ENCODE results near the gene ALK. TPM values are rescaled to one million over a fixed set of nuclear protein-coding genes. Genes with fewer than 3 reads are reported as not detected.

ALK gene
- total and polyA plus RNA-seq, 2 experiments from 2014 or later: 0.35 TPM; not detected in 1

DNA sequence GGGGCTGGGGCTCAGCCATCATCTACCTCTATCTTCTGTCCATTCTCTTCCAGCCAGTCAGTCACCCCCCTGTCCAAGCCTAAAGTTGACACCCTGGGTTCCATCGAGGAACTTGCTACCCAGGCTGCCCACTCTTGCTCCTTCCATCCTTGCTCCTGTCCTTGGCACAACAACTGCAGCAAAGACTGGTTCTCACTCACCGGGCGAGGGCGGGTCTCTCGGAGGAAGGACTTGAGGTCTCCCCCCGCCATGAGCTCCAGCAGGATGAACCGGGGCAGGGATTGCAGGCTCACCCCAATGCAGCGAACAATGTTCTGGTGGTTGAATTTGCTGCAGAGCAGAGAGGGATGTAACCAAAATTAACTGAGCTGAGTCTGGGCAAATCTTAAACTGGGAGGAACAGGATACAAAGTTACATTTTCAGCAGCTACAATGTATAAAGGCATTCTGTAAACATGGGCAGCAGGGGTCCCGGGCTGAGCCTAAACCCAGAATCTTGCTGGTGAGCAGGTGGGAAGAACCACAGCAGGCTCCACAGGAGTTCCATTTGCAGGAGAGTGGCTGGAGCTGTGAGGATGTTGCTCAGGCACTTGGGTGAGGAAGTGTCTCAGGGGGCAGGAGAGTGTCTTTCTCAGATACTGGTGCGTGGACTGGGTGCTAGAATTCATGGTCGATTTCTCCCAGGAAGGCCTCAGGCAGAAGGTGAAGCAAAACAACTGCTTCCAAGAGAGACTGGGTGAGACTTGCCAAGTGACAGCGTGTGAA is 700.7 kb downstream of the ALK start:
- ATAC-seq: no peak
- no peak for TF ChIP-seq CREB1 (CRISPR knock-in tag; IDR thresholded peaks at IDR 0.05; ENCODE audit: low read depth)
- no peak for TF ChIP-seq EZH2 (IDR thresholded peaks at IDR 0.05; ENCODE audit: low read depth, unreplicated experiment)
- TF ChIP-seq, protein P1, sequence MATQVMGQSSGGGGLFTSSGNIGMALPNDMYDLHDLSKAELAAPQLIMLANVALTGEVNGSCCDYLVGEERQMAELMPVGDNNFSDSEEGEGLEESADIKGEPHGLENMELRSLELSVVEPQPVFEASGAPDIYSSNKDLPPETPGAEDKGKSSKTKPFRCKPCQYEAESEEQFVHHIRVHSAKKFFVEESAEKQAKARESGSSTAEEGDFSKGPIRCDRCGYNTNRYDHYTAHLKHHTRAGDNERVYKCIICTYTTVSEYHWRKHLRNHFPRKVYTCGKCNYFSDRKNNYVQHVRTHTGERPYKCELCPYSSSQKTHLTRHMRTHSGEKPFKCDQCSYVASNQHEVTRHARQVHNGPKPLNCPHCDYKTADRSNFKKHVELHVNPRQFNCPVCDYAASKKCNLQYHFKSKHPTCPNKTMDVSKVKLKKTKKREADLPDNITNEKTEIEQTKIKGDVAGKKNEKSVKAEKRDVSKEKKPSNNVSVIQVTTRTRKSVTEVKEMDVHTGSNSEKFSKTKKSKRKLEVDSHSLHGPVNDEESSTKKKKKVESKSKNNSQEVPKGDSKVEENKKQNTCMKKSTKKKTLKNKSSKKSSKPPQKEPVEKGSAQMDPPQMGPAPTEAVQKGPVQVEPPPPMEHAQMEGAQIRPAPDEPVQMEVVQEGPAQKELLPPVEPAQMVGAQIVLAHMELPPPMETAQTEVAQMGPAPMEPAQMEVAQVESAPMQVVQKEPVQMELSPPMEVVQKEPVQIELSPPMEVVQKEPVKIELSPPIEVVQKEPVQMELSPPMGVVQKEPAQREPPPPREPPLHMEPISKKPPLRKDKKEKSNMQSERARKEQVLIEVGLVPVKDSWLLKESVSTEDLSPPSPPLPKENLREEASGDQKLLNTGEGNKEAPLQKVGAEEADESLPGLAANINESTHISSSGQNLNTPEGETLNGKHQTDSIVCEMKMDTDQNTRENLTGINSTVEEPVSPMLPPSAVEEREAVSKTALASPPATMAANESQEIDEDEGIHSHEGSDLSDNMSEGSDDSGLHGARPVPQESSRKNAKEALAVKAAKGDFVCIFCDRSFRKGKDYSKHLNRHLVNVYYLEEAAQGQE (IDR thresholded peaks at IDR 0.05; ENCODE audit: unreplicated experiment): no peak
- TF ChIP-seq, protein P2, sequence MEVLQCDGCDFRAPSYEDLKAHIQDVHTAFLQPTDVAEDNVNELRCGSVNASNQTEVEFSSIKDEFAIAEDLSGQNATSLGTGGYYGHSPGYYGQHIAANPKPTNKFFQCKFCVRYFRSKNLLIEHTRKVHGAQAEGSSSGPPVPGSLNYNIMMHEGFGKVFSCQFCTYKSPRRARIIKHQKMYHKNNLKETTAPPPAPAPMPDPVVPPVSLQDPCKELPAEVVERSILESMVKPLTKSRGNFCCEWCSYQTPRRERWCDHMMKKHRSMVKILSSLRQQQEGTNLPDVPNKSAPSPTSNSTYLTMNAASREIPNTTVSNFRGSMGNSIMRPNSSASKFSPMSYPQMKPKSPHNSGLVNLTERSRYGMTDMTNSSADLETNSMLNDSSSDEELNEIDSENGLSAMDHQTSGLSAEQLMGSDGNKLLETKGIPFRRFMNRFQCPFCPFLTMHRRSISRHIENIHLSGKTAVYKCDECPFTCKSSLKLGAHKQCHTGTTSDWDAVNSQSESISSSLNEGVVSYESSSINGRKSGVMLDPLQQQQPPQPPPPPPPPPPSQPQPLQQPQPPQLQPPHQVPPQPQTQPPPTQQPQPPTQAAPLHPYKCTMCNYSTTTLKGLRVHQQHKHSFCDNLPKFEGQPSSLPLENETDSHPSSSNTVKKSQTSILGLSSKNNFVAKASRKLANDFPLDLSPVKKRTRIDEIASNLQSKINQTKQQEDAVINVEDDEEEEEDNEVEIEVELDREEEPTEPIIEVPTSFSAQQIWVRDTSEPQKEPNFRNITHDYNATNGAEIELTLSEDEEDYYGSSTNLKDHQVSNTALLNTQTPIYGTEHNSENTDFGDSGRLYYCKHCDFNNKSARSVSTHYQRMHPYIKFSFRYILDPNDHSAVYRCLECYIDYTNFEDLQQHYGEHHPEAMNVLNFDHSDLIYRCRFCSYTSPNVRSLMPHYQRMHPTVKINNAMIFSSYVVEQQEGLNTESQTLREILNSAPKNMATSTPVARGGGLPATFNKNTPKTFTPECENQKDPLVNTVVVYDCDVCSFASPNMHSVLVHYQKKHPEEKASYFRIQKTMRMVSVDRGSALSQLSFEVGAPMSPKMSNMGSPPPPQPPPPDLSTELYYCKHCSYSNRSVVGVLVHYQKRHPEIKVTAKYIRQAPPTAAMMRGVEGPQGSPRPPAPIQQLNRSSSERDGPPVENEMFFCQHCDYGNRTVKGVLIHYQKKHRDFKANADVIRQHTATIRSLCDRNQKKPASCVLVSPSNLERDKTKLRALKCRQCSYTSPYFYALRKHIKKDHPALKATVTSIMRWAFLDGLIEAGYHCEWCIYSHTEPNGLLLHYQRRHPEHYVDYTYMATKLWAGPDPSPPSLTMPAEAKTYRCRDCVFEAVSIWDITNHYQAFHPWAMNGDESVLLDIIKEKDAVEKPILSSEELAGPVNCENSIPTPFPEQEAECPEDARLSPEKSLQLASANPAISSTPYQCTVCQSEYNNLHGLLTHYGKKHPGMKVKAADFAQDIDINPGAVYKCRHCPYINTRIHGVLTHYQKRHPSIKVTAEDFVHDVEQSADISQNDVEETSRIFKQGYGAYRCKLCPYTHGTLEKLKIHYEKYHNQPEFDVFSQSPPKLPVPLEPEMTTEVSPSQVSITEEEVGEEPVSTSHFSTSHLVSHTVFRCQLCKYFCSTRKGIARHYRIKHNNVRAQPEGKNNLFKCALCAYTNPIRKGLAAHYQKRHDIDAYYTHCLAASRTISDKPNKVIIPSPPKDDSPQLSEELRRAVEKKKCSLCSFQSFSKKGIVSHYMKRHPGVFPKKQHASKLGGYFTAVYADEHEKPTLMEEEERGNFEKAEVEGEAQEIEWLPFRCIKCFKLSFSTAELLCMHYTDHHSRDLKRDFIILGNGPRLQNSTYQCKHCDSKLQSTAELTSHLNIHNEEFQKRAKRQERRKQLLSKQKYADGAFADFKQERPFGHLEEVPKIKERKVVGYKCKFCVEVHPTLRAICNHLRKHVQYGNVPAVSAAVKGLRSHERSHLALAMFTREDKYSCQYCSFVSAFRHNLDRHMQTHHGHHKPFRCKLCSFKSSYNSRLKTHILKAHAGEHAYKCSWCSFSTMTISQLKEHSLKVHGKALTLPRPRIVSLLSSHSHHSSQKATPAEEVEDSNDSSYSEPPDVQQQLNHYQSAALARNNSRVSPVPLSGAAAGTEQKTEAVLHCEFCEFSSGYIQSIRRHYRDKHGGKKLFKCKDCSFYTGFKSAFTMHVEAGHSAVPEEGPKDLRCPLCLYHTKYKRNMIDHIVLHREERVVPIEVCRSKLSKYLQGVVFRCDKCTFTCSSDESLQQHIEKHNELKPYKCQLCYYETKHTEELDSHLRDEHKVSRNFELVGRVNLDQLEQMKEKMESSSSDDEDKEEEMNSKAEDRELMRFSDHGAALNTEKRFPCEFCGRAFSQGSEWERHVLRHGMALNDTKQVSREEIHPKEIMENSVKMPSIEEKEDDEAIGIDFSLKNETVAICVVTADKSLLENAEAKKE (CRISPR knock-in tag; IDR thresholded peaks at IDR 0.05): no peak
- TF ChIP-seq JUNB (IDR thresholded peaks at IDR 0.05; ENCODE audit: unreplicated experiment): no peak
- TF ChIP-seq POLR2AphosphoS5 (IDR thresholded peaks at IDR 0.05; ENCODE audit: low read depth): no peak
- no peak for TF ChIP-seq EZH2phosphoT487 (IDR thresholded peaks at IDR 0.05; ENCODE audit: unreplicated experiment)
- no peak for TF ChIP-seq ZNF331 (CRISPR knock-in tag; IDR thresholded peaks at IDR 0.05; ENCODE audit: low read depth)
- TF ChIP-seq, protein P3, sequence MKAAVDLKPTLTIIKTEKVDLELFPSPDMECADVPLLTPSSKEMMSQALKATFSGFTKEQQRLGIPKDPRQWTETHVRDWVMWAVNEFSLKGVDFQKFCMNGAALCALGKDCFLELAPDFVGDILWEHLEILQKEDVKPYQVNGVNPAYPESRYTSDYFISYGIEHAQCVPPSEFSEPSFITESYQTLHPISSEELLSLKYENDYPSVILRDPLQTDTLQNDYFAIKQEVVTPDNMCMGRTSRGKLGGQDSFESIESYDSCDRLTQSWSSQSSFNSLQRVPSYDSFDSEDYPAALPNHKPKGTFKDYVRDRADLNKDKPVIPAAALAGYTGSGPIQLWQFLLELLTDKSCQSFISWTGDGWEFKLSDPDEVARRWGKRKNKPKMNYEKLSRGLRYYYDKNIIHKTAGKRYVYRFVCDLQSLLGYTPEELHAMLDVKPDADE (IDR thresholded peaks at IDR 0.05): no peak
- no peak for TF ChIP-seq STAT1 (IDR thresholded peaks at IDR 0.05; ENCODE audit: unreplicated experiment)
- TF ChIP-seq, protein P4, sequence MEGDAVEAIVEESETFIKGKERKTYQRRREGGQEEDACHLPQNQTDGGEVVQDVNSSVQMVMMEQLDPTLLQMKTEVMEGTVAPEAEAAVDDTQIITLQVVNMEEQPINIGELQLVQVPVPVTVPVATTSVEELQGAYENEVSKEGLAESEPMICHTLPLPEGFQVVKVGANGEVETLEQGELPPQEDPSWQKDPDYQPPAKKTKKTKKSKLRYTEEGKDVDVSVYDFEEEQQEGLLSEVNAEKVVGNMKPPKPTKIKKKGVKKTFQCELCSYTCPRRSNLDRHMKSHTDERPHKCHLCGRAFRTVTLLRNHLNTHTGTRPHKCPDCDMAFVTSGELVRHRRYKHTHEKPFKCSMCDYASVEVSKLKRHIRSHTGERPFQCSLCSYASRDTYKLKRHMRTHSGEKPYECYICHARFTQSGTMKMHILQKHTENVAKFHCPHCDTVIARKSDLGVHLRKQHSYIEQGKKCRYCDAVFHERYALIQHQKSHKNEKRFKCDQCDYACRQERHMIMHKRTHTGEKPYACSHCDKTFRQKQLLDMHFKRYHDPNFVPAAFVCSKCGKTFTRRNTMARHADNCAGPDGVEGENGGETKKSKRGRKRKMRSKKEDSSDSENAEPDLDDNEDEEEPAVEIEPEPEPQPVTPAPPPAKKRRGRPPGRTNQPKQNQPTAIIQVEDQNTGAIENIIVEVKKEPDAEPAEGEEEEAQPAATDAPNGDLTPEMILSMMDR (conservative IDR thresholded peaks at IDR 0.05; ENCODE audit: low read depth in 2 of 2): no peak
- TF ChIP-seq ZNF114 (CRISPR knock-in tag; IDR thresholded peaks at IDR 0.05): no peak
- no peak for TF ChIP-seq NANOG (IDR thresholded peaks at IDR 0.05; ENCODE audit: borderline replicate concordance)

More for the DNA sequence above, 700.7 kb downstream of the ALK start:
- H3K27me3 Mint-ChIP-seq (ENCODE audit: insufficient read depth, low read depth, poor library complexity): peaks cover 4% of the 10 kb centered on the region
- Histone ChIP-seq H3K36me3 (ENCODE audit: insufficient read depth) (no peaks in the 10 kb centered on the region), H3K27ac (ENCODE audit: low read depth) (no peak overlapping the region), H3K4me3 (no peak overlapping the region), H2AFZ (no peak overlapping the region), H3K4me2 (no peak overlapping the region), H3K4me1 (ENCODE audit: insufficient read depth) (no peaks in the 10 kb centered on the region), H3K79me2 (replicated peaks; ENCODE audit: insufficient read depth) (no peaks in the 10 kb centered on the region), H3K9me2 (ENCODE audit: insufficient read depth) (no peaks in the 10 kb centered on the region), H3K27me3 (ENCODE audit: insufficient read depth) (no peaks in the 10 kb centered on the region), H4K20me1 (replicated peaks; ENCODE audit: insufficient read depth) (no peaks in the 10 kb centered on the region), H3F3A (replicated peaks; ENCODE audit: low read depth) (no peaks in the 10 kb centered on the region)
- DNase-seq (ENCODE audit: low spot score): no peak
- H3K4me3 Mint-ChIP-seq: no peak overlapping the region
- no peaks in the 10 kb centered on the region for H3K9me3 Mint-ChIP-seq
- no peak overlapping the region for H3K27ac Mint-ChIP-seq
- H3K4me1 Mint-ChIP-seq: peaks cover 6% of the 10 kb centered on the region; the same call in 2 of the 3 replicates
- H3K36me3 Mint-ChIP-seq (ENCODE audit: low read depth): no peaks in the 10 kb centered on the region
